C4-2B (cell line): Measurements from ENCODE around the gene HOXB4.

Experiments
- H3K27ac ChIP-seq: fragments of 450-650 bp; 2 replicates; pipeline ENCODE4 v1.5.1; 2017
- ZFX ChIP-seq: fragments of 450-650 bp; IDR thresholded peaks from 2 replicates; pipeline ENCODE4 v1.6.1; 2017
- TF ChIP-seq, protein P1 (sequence below): fragments of 450-650 bp; conservative IDR thresholded peaks from 2 replicates; pipeline ENCODE4 v1.5.1; 2017; ENCODE audit warnings: mild to moderate bottlenecking

Gene HOXB4

DNA sequence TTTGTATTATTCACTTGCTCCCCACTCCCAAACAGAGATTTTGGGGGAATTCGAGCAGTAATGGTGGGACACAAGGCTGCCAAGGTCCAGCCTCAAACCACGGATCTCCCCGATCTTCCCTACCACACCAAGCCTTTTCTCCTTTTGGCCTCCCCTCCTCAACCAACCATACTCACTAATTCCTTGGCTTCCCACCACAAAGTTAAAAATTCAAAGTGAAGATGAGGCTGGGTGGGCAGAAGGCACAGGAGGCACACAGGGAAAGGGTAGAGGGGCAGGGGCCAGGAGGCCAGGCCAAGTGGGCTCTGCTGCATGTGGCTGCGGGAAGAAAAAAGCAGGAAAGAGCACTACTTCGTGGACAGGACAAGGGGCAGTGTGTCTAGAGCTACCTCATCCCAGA lies 15.2 kb downstream of the HOXB4 start:
- TF ChIP-seq ZFX: no peak
- TF ChIP-seq, protein P1, sequence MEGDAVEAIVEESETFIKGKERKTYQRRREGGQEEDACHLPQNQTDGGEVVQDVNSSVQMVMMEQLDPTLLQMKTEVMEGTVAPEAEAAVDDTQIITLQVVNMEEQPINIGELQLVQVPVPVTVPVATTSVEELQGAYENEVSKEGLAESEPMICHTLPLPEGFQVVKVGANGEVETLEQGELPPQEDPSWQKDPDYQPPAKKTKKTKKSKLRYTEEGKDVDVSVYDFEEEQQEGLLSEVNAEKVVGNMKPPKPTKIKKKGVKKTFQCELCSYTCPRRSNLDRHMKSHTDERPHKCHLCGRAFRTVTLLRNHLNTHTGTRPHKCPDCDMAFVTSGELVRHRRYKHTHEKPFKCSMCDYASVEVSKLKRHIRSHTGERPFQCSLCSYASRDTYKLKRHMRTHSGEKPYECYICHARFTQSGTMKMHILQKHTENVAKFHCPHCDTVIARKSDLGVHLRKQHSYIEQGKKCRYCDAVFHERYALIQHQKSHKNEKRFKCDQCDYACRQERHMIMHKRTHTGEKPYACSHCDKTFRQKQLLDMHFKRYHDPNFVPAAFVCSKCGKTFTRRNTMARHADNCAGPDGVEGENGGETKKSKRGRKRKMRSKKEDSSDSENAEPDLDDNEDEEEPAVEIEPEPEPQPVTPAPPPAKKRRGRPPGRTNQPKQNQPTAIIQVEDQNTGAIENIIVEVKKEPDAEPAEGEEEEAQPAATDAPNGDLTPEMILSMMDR: no peak
- H3K27ac ChIP-seq: no peak overlapping the region

- TF ChIP-seq ZFX: no peak
- TF ChIP-seq, protein P1: no peak; the same call in 1 of the 2 replicates
- no peak overlapping the region for H3K27ac ChIP-seq
Observed at GRCh38 chr17:48561884-48562810, 16.0 kb downstream of the HOXB4 start.

DNA sequence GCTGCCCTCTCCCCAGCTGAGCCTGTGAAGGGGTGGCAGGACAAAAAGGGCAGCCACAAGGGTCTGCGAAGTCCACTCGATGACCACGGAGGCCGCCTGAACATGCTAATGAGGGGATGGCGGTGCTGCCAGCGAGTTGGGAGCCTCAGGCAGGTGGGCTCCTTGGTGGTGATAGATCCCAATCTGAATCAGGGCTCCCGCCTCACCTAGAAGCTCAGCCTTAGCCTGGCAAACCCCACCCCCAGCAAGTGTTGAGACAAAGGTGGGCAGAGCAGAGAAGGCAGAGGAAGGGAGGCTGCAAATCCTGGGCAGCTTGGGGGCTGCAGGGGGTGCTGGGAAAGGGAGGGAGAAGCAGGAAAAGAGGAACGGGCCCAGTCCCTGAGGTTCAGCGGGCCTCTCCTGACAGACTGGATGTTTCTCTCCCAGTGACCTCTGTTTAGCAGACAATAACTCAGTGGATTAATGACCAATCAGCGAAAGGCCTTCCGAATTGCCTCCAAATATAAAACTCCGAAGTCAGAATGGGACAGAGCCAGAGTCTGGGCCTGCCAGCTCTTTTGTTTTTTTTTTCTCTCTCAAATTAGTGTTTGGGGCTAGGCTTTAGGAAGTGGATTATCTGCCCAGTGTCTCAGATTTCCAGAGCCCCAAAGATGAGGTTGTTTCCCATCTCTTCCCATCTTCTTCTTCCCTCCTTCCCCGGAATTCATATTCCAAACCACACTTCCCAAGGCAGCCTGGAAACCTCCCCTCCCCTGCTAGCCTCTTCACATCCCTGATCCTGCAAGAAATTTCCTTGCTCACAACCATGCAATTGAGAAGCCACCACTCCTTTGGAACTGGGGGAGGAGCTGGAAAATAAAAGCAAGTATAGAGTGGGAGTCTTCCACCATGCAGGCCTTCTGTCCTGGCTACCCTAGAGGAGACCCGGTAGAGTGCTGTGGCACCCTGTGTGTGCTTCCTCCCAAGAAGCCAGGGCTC lies 18.0 kb downstream of the HOXB4 start:
- H3K27ac ChIP-seq: no peak overlapping the region
- TF ChIP-seq, protein P1: no peak
- TF ChIP-seq ZFX: no peak

DNA sequence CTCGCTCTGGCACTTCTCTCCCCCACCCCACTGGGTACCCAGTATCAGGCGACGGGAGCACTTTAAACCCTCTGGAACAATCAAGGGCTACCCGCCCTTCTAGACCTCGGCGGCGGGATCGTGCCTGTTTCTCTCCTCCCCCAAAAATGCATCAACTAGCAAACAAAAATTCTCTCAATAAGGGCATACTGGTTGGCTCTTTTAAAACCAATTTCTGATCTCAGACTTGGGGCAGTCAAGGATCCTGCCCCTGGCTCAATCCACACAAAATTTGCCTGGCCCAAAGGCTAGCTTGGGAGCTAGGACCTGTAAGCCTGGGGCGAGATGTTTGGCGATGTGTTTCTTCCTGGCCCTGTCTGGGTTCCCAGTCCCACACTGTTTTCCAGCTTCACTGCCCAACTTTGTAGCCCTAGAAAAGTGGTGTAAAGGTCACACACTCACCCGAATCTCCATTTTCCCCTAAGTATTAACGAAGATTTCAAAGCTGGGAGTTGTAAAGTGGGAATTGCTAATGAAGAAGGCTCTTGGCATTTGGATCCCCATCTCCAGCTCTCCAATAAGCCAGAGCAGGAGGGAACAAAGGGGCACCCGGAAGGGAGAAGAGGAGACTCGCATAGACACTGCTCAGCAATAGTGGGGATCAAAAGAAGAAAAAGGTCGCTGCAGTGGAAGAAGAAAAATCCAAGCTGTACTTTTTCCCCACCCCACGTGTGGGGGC lies 18.9 kb downstream of the HOXB4 start:
- no peak overlapping the region for H3K27ac ChIP-seq

GRCh38 chr17:48558831-48559121 lies 19.4 kb downstream of the HOXB4 start:
- H3K27ac ChIP-seq: no peak overlapping the region
- TF ChIP-seq ZFX: no peak
- TF ChIP-seq, protein P1: no peak

More for the DNA sequence above, 18.9 kb downstream of the HOXB4 start:
- TF ChIP-seq, protein P1: no peak
- TF ChIP-seq ZFX: no peak

DNA sequence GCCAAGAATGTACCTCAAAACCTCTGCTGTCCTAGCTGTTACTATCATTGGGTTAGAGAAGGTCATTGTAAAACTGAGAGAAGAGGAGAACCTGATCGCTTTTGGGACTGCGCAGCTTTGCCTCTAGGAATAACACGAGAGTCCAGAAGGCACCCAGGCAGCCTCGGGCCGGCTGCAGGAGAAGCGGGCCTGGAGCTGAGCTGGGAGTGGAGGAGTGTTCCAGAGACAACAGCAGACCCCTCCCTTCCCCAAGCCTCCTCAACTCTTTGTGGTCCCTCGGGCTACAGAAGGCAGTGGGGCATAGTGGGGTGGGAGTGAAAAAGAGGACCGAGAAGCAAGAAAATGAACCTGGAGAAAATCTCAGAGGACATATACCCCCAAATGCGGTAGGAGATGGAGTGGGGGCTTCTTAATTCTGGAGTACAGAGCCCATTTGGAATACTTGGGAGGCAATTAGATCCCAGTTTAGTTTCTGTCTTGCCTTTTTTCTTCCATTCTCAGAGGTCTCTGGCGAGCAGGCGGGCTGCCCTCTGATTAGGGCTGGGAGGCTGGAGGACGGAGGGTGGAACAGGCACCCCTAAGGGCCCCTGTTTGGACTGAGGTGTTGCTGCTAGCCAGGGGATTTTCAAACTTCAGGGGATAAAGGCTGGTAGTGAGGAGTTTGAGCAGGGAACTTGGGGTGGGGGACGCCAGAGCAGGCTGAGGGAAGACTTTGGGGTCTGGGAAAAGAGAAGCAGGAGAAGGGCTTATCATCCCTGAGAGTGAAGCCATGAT lies 19.9 kb downstream of the HOXB4 start:
- no peak overlapping the region for H3K27ac ChIP-seq
- TF ChIP-seq ZFX: no peak
- TF ChIP-seq, protein P1: no peak
